Sigmoid colon (tissue), 4 donors: ENCODE measurements around the gene RNASEH2A.
"Not testable (repeated sequence)": the region's sequence is repeated elsewhere in the genome, so short reads cannot be mapped to it uniquely, and the experiment has no call there.

Experiments
- CTCF ChIP-seq, 4 experiments: fragments of 450-650 bp in 3 of 4; fragments of 200-600 bp in 1 of 4; IDR thresholded peaks; one replicate each; pipeline ENCODE4 v1.5.1; 2016 to 2019; ENCODE audit warnings: antibody characterized with exemption in 4 of 4, mild to moderate bottlenecking in 3 of 4, moderate library complexity in 2 of 4
- EP300 ChIP-seq, 4 donors: sonication (generic); formaldehyde crosslinking; IDR thresholded peaks; one replicate each; pipeline ENCODE4 v1.6.1; 2017; ENCODE audit warnings: antibody characterized with exemption in 4 of 4
- POLR2A ChIP-seq, 2 donors: fragments of 450-650 bp; IDR thresholded peaks; one replicate each; pipeline ENCODE4 v1.6.1; 2016; ENCODE audit warnings: antibody characterized with exemption in 2 of 2, mild to moderate bottlenecking in 2 of 2, moderate library complexity in 2 of 2
- POLR2AphosphoS5 ChIP-seq, 4 donors: sonication (generic); formaldehyde crosslinking; IDR thresholded peaks; one replicate each; pipeline ENCODE4 v1.6.1; 2017; ENCODE audit warnings: antibody characterized with exemption in 4 of 4

- TF ChIP-seq POLR2A, CTCF, POLR2AphosphoS5, EP300 (IDR thresholded peaks at IDR 0.05): not testable (repeated sequence)
Observed at GRCh38 chr19:12797607-12798006, 8.8 kb upstream of the RNASEH2A start.
